ENCODE results near the gene MAN2B1. TPM values are rescaled to one million over a fixed set of nuclear protein-coding genes. Genes with fewer than 3 reads are reported as not detected.

Gene MAN2B1
- total and polyA plus RNA-seq, 2 of the 13 experiments (the other 11 are each of a cell fraction or from before 2014, with no cell fraction given), result 23.6 to 23.8 TPM

DNA sequence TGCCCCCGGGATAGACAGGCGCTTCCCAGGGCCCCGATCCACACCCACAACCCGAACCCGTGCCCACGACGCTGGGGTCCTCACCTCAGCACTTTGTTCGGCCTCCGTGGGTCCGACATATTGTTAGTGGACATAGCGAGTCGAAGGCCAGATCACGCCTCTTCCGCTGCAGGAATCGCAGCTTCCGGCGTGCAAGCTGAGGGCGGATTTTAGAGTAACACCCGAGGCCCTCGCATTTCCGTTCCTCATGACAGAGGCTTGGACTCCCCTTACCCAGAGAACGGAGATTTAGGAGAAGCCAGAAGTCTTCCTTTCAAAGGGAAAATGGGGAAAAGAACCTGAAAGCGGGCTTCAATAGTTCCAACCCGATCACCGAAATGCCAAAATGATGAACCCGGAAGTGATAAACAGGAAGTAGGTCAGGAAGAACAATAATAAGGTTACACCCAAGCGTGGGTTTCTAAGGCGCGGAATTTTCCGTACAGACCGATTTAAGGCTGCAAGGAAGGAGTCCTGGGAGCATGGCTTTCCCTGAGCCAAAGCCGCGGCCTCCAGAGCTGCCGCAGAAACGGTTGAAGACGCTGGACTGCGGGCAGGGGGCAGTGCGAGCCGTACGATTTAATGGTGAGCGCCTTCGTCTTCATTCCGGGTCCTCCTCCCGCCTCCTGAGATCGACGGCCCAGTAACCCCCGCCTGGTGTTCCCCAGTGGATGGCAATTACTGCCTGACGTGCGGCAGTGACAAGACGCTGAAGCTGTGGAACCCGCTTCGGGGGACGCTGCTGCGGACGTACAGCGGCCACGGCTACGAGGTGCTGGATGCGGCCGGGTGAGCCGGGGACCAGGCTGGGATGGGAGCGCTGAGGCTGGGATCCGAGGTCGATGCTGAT lies 3.0 kb upstream of the MAN2B1 start (continued):
- TF ChIP-seq ZNF780A (CRISPR knock-in tag; IDR thresholded peaks at IDR 0.05), result no peak
- TF ChIP-seq ZNF883 (CRISPR knock-in tag; IDR thresholded peaks at IDR 0.05; ENCODE audit: not compliant biosample characterization), result no peak
- TF ChIP-seq FOSL1 (CRISPR knock-in tag; IDR thresholded peaks at IDR 0.05; ENCODE audit: borderline replicate concordance), result no peak
- TF ChIP-seq RELA (CRISPR knock-in tag; IDR thresholded peaks at IDR 0.05), result no peak
- no peak for TF ChIP-seq ZNF598 (CRISPR knock-in tag; IDR thresholded peaks at IDR 0.05; ENCODE audit: borderline replicate concordance)
- TF ChIP-seq ZFP90 (CRISPR knock-in tag; IDR thresholded peaks at IDR 0.05; ENCODE audit: borderline replicate concordance), result peak; percentile 67; the same call in 1 of the 2 replicates
- TF ChIP-seq, protein P1, sequence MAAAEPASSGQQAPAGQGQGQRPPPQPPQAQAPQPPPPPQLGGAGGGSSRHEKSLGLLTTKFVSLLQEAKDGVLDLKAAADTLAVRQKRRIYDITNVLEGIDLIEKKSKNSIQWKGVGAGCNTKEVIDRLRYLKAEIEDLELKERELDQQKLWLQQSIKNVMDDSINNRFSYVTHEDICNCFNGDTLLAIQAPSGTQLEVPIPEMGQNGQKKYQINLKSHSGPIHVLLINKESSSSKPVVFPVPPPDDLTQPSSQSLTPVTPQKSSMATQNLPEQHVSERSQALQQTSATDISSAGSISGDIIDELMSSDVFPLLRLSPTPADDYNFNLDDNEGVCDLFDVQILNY (CRISPR knock-in tag; conservative IDR thresholded peaks at IDR 0.05), result 0 out of 2 replicates have a peak, but pooled peaks have one; percentile 19
- TF ChIP-seq HNRNPLL (IDR thresholded peaks at IDR 0.05; ENCODE audit: low read depth, low read length, poor library complexity, severe bottlenecking), result peak; percentile 40
- no peak for TF ChIP-seq ARNT (IDR thresholded peaks at IDR 0.05)
- no peak for TF ChIP-seq DNMT1 (CRISPR knock-in tag; IDR thresholded peaks at IDR 0.05)
- TF ChIP-seq REPIN1 (CRISPR knock-in tag; IDR thresholded peaks at IDR 0.05; ENCODE audit: borderline replicate concordance, low read depth), result no peak
- TF ChIP-seq ZNF737 (CRISPR knock-in tag; IDR thresholded peaks at IDR 0.05; ENCODE audit: borderline replicate concordance), result 0 out of 2 replicates have a peak, but pooled peaks have one; percentile 15
- TF ChIP-seq RNF2 (conservative IDR thresholded peaks at IDR 0.05; ENCODE audit: low read depth), result no peak; the same call in 1 of the 2 replicates
- TF ChIP-seq KDM2A (CRISPR knock-in tag; IDR thresholded peaks at IDR 0.05; ENCODE audit: borderline replicate concordance, low read depth), result peak; percentile 94
- TF ChIP-seq FOXK2 (IDR thresholded peaks at IDR 0.05), result peak; percentile 90
- TF ChIP-seq JUNB (CRISPR knock-in tag; IDR thresholded peaks at IDR 0.05; ENCODE audit: borderline replicate concordance), result no peak

Measured in HepG2 (cell line).